ENCODE results near the gene RAB11FIP3.

Gene RAB11FIP3

GRCh38 chr16:556474-557173 is 131.2 kb downstream of the RAB11FIP3 start:
- no peak for DNase-seq

GRCh38 chr16:557463-558297 is 132.2 kb downstream of the RAB11FIP3 start:
- no peak for DNase-seq

GRCh38 chr16:558298-559020 is 133.0 kb downstream of the RAB11FIP3 start:
- DNase-seq = no peak

- DNase-seq = no peak
Observed at GRCh38 chr16:559021-559380, 133.6 kb downstream of the RAB11FIP3 start.

GRCh38 chr16:559411-560203 is 134.2 kb downstream of the RAB11FIP3 start:
- no peak for DNase-seq

GRCh38 chr16:560204-560700 is 134.8 kb downstream of the RAB11FIP3 start, which contains the start of gene PRR35:
TSS of gene PRR35 (plus strand) at chr16:560394. CDS start at chr16:563295, 2,901 bp downstream.
- DNase-seq = no peak

- no peak for DNase-seq
Observed at GRCh38 chr16:560701-561412, 135.4 kb downstream of the RAB11FIP3 start.

- no peak for DNase-seq
Observed at GRCh38 chr16:561413-561794, 136.0 kb downstream of the RAB11FIP3 start.

GRCh38 chr16:561957-562938 is 136.8 kb downstream of the RAB11FIP3 start:
- DNase-seq = no peak

- DNase-seq = no peak
Observed at GRCh38 chr16:563072-563644, 137.7 kb downstream of the RAB11FIP3 start.

GRCh38 chr16:564690-565418 is 139.4 kb downstream of the RAB11FIP3 start:
- no peak for DNase-seq

GRCh38 chr16:565419-566330 is 140.2 kb downstream of the RAB11FIP3 start:
- no peak for DNase-seq

- peak; percentile 51 for DNase-seq
Observed at GRCh38 chr16:566475-567372, 141.3 kb downstream of the RAB11FIP3 start, which contains the start of gene NHLRC4. TSS of gene NHLRC4 (plus strand) at chr16:567005. CDS start at chr16:568048, 1,043 bp downstream.

GRCh38 chr16:567373-568256 is 142.2 kb downstream of the RAB11FIP3 start:
- no peak for DNase-seq

- DNase-seq = no peak
Observed at GRCh38 chr16:568401-569258, 143.2 kb downstream of the RAB11FIP3 start.

All from CD4-positive, alpha-beta T cell treated with Interleukin-4 for 1 hour (primary cell).